Activated naive CD4-positive, alpha-beta T cell treated with anti-CD3 and anti-CD28 coated beads, Interleukin-2, amount 50 U/mL, for 16 hours (primary cell): ENCODE measurements around the gene CEP68.
"Not testable (repeated sequence)": the region's sequence is repeated elsewhere in the genome, so short reads cannot be mapped to it uniquely, and the experiment has no call there.

Source experiments
- DNase-seq: peaks from one replicate; pipeline ENCODE4 v3.0.0-alpha.2; 2020

The CEP68 gene

DNA sequence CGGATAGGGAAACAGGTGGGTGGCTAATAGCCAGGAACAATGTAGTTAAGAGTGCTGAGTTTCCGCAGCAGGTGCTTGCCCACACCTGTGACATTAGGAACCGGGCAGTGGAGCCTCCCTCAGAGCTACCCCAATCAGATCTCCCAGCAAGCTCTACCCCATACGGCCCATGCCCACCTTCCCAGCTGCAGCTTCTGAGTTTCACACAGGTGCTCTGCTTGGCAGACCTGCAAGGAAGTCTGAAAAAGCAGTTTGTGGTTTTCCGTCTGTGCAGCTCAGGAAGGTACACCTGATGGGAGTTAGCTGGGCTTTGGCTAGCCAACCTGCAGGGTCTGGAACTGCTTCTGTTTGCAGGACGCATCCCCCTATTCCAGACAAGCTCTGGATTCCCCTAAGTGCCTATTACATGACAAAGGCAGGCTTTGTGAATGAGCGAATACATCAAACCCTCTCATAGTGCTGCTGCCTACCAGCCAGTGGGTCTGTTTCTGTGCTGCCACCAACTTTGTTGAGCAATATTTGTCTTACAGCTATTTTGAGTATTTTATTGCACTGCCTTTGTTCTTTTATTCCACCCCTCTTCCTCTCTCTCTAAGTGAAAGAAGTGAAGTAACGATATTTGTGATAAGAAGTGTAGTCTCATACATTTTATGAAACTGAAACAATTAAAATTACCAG lies 24.7 kb upstream of the CEP68 start:
- no peak for DNase-seq

DNA sequence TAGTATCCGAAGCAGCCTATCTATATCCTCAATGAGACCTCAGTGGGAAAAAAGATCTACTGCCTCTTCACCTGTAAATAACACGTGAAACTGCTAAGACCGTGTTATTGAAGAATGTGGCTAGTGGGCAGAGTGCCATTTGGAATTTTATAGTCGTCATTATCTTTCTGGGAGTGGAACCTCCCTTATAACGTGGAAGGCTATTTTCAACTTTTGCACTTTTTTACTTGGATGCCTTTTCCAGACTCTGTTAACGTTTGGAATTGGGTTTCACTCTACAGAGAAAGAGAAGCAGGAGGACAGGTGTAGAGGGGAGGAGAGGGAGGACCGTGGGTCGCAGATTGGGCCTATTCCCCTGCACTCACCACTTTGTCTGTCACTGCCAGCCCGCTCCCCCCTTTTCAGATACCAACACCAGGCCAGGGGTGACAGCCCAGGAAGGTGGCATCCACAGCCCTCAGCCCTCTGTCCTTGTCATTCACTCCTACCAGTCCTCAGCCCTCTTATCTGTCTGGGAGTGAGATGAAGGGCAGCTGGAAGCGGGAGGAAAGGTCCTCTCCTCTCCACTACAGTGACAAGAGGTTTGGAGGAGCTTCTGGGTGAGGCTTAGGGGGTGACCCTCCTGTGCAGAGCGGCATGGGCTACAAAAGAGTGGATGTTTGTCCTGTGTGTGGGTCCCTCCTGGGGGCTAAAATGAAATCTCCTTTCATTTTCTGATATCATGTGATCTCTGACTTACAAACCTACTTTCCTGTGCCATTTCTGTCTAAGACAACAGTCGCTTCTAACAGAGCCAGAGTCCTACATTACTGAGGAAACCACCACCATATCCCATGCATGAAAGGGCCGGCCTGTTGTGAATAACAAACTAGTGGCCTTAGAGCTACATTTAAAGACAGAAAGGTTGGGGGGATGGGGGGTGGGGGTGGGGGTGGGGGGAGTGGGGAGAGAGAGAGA lies 23.9 kb upstream of the CEP68 start:
- no peak for DNase-seq

- no peak for DNase-seq
These were observed 23.0 kb upstream of the CEP68 start for GRCh38 chr2:65033178-65033577.

GRCh38 chr2:65033667-65034066 lies 22.5 kb upstream of the CEP68 start:
- DNase-seq = not testable (repeated sequence)

GRCh38 chr2:65035351-65035943 lies 20.8 kb upstream of the CEP68 start:
- no peak for DNase-seq

GRCh38 chr2:65037178-65037577 lies 19.0 kb upstream of the CEP68 start:
- no peak for DNase-seq

GRCh38 chr2:65039640-65040039 lies 16.6 kb upstream of the CEP68 start:
- DNase-seq = no peak

DNA sequence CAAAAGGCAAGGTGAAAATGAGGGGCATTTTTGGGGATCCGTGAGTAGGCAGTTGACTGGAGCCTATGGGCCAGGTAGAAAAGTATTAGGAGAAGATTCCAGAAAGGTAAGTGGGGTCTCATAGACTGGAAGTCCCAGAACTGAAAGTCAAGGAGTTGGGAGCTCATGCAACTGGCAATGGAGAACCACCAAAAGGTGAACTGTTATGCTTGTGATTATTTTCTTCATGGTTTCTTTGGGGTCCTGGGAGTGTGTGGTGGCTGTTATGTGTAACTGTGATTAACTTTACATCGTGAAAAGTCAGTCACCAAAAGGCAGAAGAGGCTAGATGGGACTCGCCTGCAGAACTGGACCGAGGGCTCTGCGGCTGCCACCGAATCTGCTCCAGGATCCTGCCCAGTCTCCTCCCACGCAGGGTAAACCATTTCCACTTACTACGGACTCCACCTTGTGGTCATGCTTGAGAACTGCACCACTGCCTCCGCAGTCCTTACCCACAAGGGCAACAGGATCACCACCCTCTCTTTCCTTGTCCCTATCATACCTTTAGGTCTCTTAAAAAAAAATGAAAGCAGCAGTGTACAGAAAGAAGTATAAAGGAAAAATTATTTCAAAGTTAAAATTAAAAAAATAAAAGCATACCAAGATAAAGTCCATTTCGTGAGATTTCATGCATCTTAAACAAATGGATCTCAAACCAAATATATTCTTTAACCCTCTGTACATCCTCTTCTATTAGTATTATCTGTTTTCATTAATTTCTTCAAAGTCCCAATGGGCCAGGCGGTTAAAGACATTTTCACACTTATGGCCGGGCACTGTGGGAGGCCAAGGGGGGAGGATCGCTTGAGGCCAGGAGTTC lies 15.6 kb upstream of the CEP68 start:
- DNase-seq = peak; percentile 72

GRCh38 chr2:65043001-65043400 lies 13.2 kb upstream of the CEP68 start:
- no peak for DNase-seq

GRCh38 chr2:65044097-65044735 lies 12.0 kb upstream of the CEP68 start:
- DNase-seq = no peak

- DNase-seq = no peak
These were observed 10.6 kb upstream of the CEP68 start for GRCh38 chr2:65045651-65046050.

- no peak for DNase-seq
These were observed 9.4 kb upstream of the CEP68 start for GRCh38 chr2:65046633-65047407.

- DNase-seq = no peak
These were observed 7.1 kb upstream of the CEP68 start for GRCh38 chr2:65049010-65049639.

DNA sequence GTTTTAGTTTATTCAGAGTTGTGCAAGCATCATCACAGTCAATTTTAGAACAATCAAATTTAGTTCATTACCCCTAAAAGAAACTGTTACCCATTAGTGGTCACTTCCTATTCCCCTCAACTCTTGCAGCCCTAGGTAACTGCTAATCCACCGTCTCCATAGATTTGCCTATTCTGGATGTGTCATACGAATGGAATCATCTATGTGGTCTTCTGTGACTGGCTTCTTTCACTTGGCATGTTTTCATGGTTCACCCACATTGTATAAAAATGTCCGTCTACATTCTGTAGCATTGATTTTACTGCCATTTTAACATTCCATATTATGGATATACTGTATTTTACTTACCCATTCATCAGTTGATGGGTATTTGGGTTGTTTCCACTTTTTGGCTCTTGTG lies 5.3 kb upstream of the CEP68 start:
- DNase-seq = no peak

DNA sequence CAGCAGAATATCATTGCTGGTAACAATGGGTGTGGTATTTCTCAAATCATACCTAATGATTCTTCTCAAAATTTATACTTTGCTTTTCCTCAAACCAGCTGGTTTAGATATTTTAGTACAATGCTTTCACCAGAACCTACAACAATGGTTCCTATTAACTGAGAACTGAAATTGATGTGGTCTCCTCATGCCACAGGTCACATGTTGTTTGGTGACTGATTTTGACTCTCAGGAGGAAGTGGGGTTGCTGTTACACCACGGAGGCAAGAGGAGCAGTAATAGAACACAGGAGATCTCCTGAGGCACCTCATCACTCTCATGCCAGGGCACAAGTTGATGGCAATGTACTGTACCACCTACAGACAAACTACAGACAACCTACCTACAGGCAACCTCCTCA lies 3.0 kb upstream of the CEP68 start:
- DNase-seq = no peak

GRCh38 chr2:65054749-65055421 lies 1.3 kb upstream of the CEP68 start:
- no peak for DNase-seq

DNA sequence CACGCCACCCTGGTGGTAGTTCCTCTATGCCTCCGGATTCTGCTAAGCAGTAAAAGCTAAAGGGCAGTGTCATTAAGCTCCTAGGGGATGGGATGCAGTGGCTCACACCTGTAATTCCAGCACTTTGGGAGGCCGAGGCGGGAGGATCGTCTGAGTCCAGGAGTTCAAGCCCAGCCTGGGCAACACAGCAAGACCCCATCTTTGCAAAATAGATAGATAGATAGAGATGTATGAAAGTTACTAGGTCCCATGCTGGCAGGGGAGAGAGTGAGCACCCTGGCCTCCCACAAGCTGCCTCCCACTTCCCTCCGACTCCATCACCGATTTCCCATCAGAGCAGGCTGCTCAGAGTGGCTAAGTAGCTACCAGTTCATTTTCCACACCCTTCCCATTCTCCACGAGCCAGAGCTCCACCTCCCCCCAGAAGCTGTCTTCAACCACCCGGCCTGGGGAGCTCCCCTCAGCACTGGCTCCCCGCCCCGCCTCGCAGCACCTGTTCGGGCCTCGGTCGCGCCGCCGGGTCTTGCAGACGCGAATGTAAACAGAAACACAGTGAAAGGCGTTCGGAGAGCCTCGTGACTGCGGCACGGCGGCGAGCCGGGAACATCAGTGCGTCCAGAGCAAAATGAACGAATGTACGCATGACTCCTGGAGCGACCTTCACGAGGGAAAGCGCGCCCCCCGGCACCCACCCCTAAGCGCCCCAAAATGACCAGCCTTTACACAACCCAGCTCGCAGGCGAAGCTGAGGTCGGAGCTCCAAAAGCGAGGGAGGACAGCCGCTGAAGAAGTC lies 598 bp upstream of the CEP68 start:
- DNase-seq = peak; percentile 72

- no peak for DNase-seq
These were observed 799 bp downstream of the CEP68 start for GRCh38 chr2:65057054-65057375.

DNA sequence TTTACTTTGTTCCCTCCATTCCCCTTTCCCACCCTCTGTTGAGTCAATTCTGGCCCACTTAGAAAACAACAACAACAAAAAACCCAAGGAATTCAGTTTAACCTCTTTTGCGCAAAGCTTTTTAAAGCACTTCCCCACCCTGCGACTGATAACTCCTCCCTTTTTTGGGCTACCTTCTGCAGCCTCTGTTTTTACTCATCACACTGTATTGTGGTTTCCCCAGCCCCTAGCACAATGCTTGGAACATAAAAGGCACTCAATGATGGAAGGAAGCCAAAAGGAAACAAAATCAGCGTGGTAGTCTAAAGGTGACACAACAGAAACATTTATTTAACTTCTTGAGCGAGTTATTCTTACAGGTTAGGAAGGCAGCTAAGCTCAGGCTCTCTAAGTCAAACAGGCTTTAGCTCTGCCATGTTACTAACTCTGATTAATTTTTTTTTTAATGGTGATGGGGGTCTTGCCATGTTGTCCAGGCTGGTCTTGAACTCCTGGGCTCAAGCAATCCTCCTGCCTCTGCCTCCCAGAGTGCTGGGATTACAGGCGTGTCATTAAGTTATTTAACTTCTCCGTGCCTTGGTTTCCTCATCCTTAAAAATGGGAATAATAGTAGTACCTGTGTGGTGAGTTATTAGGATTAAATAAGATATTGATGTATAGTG lies 1.3 kb downstream of the CEP68 start:
- DNase-seq = peak; percentile 58
